IMR-90 (cell line): ENCODE data around the gene MMD2. TPM values are rescaled to one million over a fixed set of nuclear protein-coding genes. Genes with fewer than 3 reads are reported as not detected.

Source experiments
- ATAC-seq: fragments of 200-7000 bp; cut with Tn5 transposase; 2 replicates; pipeline ENCODE4 v1.9.1; 2020; ENCODE audit warnings: low read depth, mild to moderate bottlenecking, moderate library complexity
- BruUV-seq: library from RNA; stranded (reverse); fragments of 400-500 nt; replicated peaks from 2 replicates; lab custom pipeline; 2021; lab: Mats Ljungman, UMichigan
- CTCF ChIA-PET: fragments of 300-600 bp; formaldehyde crosslinking; extraction: SDS; loops from one replicate; lab custom pipeline; 2021; ENCODE audit warnings: antibody characterized with exemption; lab: Yijun Ruan, JAX
- POLR2A ChIA-PET: fragments of 300-600 bp; sonication (Branson Sonifier 250); formaldehyde crosslinking; loops from one replicate; lab custom pipeline; 2022; ENCODE audit warnings: antibody characterized with exemption; ENCODE audit not compliant: unreplicated experiment; lab: Charles Lee
- DNase-seq: peaks from one replicate; pipeline ENCODE4 v3.0.0; 2013
- H2AFZ ChIP-seq: replicated peaks from 2 replicates; pipeline ENCODE3; 2013; ENCODE audit warnings: low read length, mild to moderate bottlenecking; ENCODE audit not compliant: poor library complexity
- H2AK5ac ChIP-seq: 2 replicates; pipeline ENCODE4 v1.6.1; 2013; ENCODE audit warnings: low read depth, low read length, inconsistent platforms
- H2AK9ac ChIP-seq: replicated peaks from 2 replicates; pipeline ENCODE3; 2013; ENCODE audit warnings: mild to moderate bottlenecking, low read depth, low read length, moderate library complexity; ENCODE audit not compliant: poor library complexity
- H2BK120ac ChIP-seq: 2 replicates; pipeline ENCODE4 v1.6.1; 2013; ENCODE audit warnings: low read depth, low read length, inconsistent platforms
- H2BK15ac ChIP-seq: 3 replicates; pipeline ENCODE4 v1.6.1; 2013; ENCODE audit warnings: low read depth, low read length, inconsistent platforms
- H2BK20ac ChIP-seq: 2 replicates; pipeline ENCODE4 v1.6.1; 2013; ENCODE audit warnings: low read depth, mild to moderate bottlenecking, inconsistent platforms, low read length, moderate library complexity
- H2BK5ac ChIP-seq: 2 replicates; pipeline ENCODE4 v1.6.1; 2013; ENCODE audit warnings: mild to moderate bottlenecking, low read depth, low read length, inconsistent platforms; ENCODE audit not compliant: poor library complexity, severe bottlenecking
- H3K14ac ChIP-seq: replicated peaks from 2 replicates; pipeline ENCODE4 v1.6.1; 2013; ENCODE audit warnings: low read depth, low read length, inconsistent platforms
- H3K18ac ChIP-seq: 2 replicates; pipeline ENCODE4 v1.6.1; 2013; ENCODE audit warnings: low read depth, low read length, control low read depth
- H3K23ac ChIP-seq: 2 replicates; pipeline ENCODE4 v1.6.1; 2013; ENCODE audit warnings: low read depth, low read length, inconsistent platforms
- H3K27ac ChIP-seq: 2 replicates; pipeline ENCODE4 v1.5.1; 2013; ENCODE audit warnings: mild to moderate bottlenecking, control low read depth, low read length; ENCODE audit not compliant: insufficient read depth
- H3K27me3 ChIP-seq: 2 replicates; pipeline ENCODE4 v1.6.1; 2013; ENCODE audit warnings: low read length; ENCODE audit not compliant: control insufficient read depth, insufficient read depth
- H3K36me3 ChIP-seq: 2 replicates; pipeline ENCODE4 v1.6.1; 2013; ENCODE audit warnings: low read length, mixed read lengths; ENCODE audit not compliant: control insufficient read depth, insufficient read depth
- H3K4ac ChIP-seq: 2 replicates; pipeline ENCODE4 v1.6.1; 2013; ENCODE audit warnings: low read depth, low read length, inconsistent platforms
- H3K4me1 ChIP-seq: 2 replicates; pipeline ENCODE4 v1.6.1; 2013; ENCODE audit warnings: low read length, mixed read lengths; ENCODE audit not compliant: control insufficient read depth, insufficient read depth
- H3K4me2 ChIP-seq: 2 replicates; pipeline ENCODE4 v1.6.1; 2013; ENCODE audit warnings: low read depth, mild to moderate bottlenecking, control low read depth, low read length, moderate library complexity
- H3K4me3 ChIP-seq: 2 replicates; pipeline ENCODE4 v1.5.1; 2013; ENCODE audit warnings: low read depth, mild to moderate bottlenecking, control low read depth, low read length, moderate library complexity; ENCODE audit not compliant: insufficient read depth
- H3K56ac ChIP-seq: 2 replicates; pipeline ENCODE4 v1.6.1; 2013; ENCODE audit warnings: low read length, inconsistent platforms; ENCODE audit not compliant: insufficient read depth; ENCODE audit errors: extremely low read depth
- H3K79me1 ChIP-seq, 2 experiments: 2 replicates each; pipeline ENCODE4 v1.6.1; 2013; ENCODE audit warnings: low read length in 2 of 2, inconsistent platforms in 1 of 2, low read depth in 1 of 2
- H3K9ac ChIP-seq: 2 replicates; pipeline ENCODE4 v1.6.1; 2013; ENCODE audit warnings: low read depth, low read length, control low read depth
- H3K9me1 ChIP-seq: 2 replicates; pipeline ENCODE4 v1.6.1; 2013; ENCODE audit warnings: low read length, inconsistent platforms; ENCODE audit not compliant: insufficient read depth
- H3K9me3 ChIP-seq: 2 replicates; pipeline ENCODE4 v1.6.1; 2013; ENCODE audit warnings: low read length; ENCODE audit not compliant: control insufficient read depth, insufficient read depth
- H4K20me1 ChIP-seq: 2 replicates; pipeline ENCODE4 v1.6.1; 2013; ENCODE audit warnings: low read length, inconsistent platforms; ENCODE audit not compliant: insufficient read depth
- H4K5ac ChIP-seq: 2 replicates; pipeline ENCODE4 v1.6.1; 2013; ENCODE audit warnings: mild to moderate bottlenecking, low read depth, low read length, control low read depth
- H4K8ac ChIP-seq, 2 experiments: 2 replicates each; pipeline ENCODE4 v1.6.1; 2013; ENCODE audit warnings: low read depth in 2 of 2, low read length in 2 of 2, control low read depth in 1 of 2, inconsistent platforms in 1 of 2
- H4K91ac ChIP-seq: 2 replicates; pipeline ENCODE4 v1.6.1; 2013; ENCODE audit warnings: low read depth, low read length, inconsistent platforms; ENCODE audit not compliant: insufficient read depth
- MAZ ChIP-seq: IDR thresholded peaks from 2 replicates; pipeline ENCODE4 v1.6.1; 2012; ENCODE audit warnings: low read depth, mild to moderate bottlenecking, low read length, improper control_type of control experiment, moderate library complexity, borderline replicate concordance
- MXI1 ChIP-seq: IDR thresholded peaks from 2 replicates; pipeline ENCODE4 v1.6.1; 2012; ENCODE audit warnings: low read depth, mild to moderate bottlenecking, low read length, moderate library complexity, borderline replicate concordance
- NFE2L2 ChIP-seq: fragments of 150-350 bp; IDR thresholded peaks from 2 replicates; pipeline ENCODE4 v1.6.1; 2016; ENCODE audit warnings: low read depth, mild to moderate bottlenecking, low read length
- RFX5 ChIP-seq: IDR thresholded peaks from 2 replicates; pipeline ENCODE4 v1.8.0; 2012; ENCODE audit warnings: low read depth, mild to moderate bottlenecking, low read length, moderate library complexity
- WGBS, 2 experiments: methylation state at CpG; one replicate each; pipeline versions ENCODE4 v1.1.5 to v1.1.7; 2013; ENCODE audit warnings: missing lambda C conversion rate in 2 of 2; ENCODE audit not compliant: insufficient read length in 1 of 2; ENCODE audit errors: extremely low coverage in 2 of 2; 5-methylcytosine and 5-hydroxymethylcytosine counted together
- dilution Hi-C: fragments of 300-500 bp; cut with HindIII; formaldehyde crosslinking; loops from one replicate; pipeline ENCODE4 v1.14.3; 2018; ENCODE audit warnings: low sequenced_read_pairs; ENCODE audit not compliant: unreplicated experiment
- in situ Hi-C: fragments of 300-500 bp; cut with MboI; formaldehyde crosslinking; loops from 3 replicates; pipeline ENCODE4 v1.14.3; 2019; ENCODE audit warnings: low sequenced_read_pairs, inconsistent platforms, mixed read lengths
- intact Hi-C: fragments of 100-400 bp; cut with micrococcal nuclease; formaldehyde crosslinking; loops from 2 replicates; pipeline ENCODE4 v1.10.0; 2022
- polyA plus RNA-seq, 3 experiments: library from polyadenylated mRNA; depleted of rRNA; stranded (reverse); fragments of >200 nt; gene quantifications; 2 replicates each; pipeline ENCODE4 v1.2.3, GENCODE V29; 2012; ENCODE audit warnings: low replicate concordance in 1 of 3
- total RNA-seq: library from RNA; depleted of rRNA; stranded (reverse); fragments of >200 nt; gene quantifications from 2 replicates; pipeline ENCODE4 v1.2.3, GENCODE V29; 2012
- TF ChIP-seq, protein P1 (sequence below): conservative IDR thresholded peaks from 2 replicates; pipeline ENCODE4 v1.5.1; 2012; ENCODE audit warnings: mild to moderate bottlenecking, low read depth, low read length, improper control_type of control experiment

MMD2 gene
- total and polyA plus RNA-seq, 2 of the 4 experiments (the other 2 are of a cell fraction): not detected

DNA sequence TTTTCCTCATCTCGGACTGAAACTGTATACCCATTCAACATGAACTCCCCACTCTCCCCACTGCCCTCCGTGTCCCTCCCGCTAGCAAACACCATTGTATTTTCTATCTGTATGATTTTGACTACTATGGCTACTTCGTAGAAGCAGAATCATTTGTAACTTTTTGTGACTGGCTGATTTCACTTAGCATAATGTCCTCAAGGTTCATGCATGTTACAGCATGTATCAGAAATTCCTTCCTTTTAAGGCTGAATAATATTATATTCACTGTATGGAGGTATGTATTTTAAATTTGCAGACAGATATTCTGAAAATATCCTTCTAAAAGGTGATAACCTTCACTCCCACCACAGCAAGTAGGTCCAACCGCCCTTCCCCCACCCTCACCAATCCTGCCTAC lies 42.9 kb upstream of the MMD2 start:
- CTCF ChIA-PET: no interaction called here
- H3K79me1 ChIP-seq: peaks cover 0 to 6% of the 10 kb centered on the region in 2 experiments; a peak in 3 of 4 replicates
- no peaks in the 10 kb centered on the region for H4K20me1 ChIP-seq
- no TSS peak for BruUV-seq
- H4K8ac ChIP-seq: no peak overlapping the region
- no peak overlapping the region for H2BK5ac ChIP-seq
- POLR2A ChIA-PET: no interaction called here
- no peak overlapping the region for H3K4me3 ChIP-seq
- no peak overlapping the region for H3K4ac ChIP-seq
- dilution Hi-C loops (no loop called here), in situ Hi-C loops (no loop called here), intact Hi-C loops (no loop called here)
- no peak overlapping the region for H4K91ac ChIP-seq
- no peak overlapping the region for H2BK20ac ChIP-seq
- DNase-seq: no peak
- H3K4me1 ChIP-seq: no peaks in the 10 kb centered on the region
- H3K9ac ChIP-seq: no peak overlapping the region
- H3K9me3 ChIP-seq: no peaks in the 10 kb centered on the region
- TF ChIP-seq NFE2L2 (no peak), RFX5 (no peak), MXI1 (no peak), MAZ (no peak)
- TF ChIP-seq, protein P1, sequence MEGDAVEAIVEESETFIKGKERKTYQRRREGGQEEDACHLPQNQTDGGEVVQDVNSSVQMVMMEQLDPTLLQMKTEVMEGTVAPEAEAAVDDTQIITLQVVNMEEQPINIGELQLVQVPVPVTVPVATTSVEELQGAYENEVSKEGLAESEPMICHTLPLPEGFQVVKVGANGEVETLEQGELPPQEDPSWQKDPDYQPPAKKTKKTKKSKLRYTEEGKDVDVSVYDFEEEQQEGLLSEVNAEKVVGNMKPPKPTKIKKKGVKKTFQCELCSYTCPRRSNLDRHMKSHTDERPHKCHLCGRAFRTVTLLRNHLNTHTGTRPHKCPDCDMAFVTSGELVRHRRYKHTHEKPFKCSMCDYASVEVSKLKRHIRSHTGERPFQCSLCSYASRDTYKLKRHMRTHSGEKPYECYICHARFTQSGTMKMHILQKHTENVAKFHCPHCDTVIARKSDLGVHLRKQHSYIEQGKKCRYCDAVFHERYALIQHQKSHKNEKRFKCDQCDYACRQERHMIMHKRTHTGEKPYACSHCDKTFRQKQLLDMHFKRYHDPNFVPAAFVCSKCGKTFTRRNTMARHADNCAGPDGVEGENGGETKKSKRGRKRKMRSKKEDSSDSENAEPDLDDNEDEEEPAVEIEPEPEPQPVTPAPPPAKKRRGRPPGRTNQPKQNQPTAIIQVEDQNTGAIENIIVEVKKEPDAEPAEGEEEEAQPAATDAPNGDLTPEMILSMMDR: no peak
- no peak for ATAC-seq
- WGBS, 2 experiments: no CpG with 5 or more reads among the region's 5 CpGs
- no peaks in the 10 kb centered on the region for H3K9me1 ChIP-seq
- H3K4me2 ChIP-seq: no peak overlapping the region
- H2AK9ac ChIP-seq: no peak overlapping the region
- H3K36me3 ChIP-seq: peaks cover 27% of the 10 kb centered on the region
- H3K23ac ChIP-seq: no peak overlapping the region
- H3K14ac ChIP-seq: no peak overlapping the region
- no peak overlapping the region for H3K18ac ChIP-seq
- no peak overlapping the region for H2BK15ac ChIP-seq
- H2BK120ac ChIP-seq: no peak overlapping the region
- no peak overlapping the region for H4K5ac ChIP-seq
- H3K27ac ChIP-seq: no peak overlapping the region
- no peaks in the 10 kb centered on the region for H3K27me3 ChIP-seq
- no peak overlapping the region for H2AK5ac ChIP-seq
- no peak overlapping the region for H2AFZ ChIP-seq
- no peak overlapping the region for H3K56ac ChIP-seq
